ENCODE data around the gene ARL14EP. TPM values are rescaled to one million over a fixed set of nuclear protein-coding genes. Genes with fewer than 3 reads are reported as not detected.

Gene ARL14EP
- total and polyA plus RNA-seq, 2 donors (not counting 3 experiments of a cell fraction or from before 2014, with no cell fraction given): 9.6 to 16.7 TPM

GRCh38 chr11:30364139-30364836 lies 41.4 kb downstream of the ARL14EP start:
- DNase-seq (ENCODE audit: low read depth, low spot score): no peak
- dilution Hi-C loops (cut with MboI; ENCODE audit: extremely low pct_ligation_motif_present, low sequenced_read_pairs) (no loop called here), intact Hi-C loops (cut with micrococcal nuclease) (no loop called here)
- ChIA-PET CTCF (interaction anchor here (1.0 kb wide), 1 partner anchor 554 kb away, joined by 3 read pairs; no protein-coding TSS in a partner anchor), POLR2A (no interaction called here)
- Histone ChIP-seq H3K27ac (ENCODE audit: insufficient read depth, low read depth, low read length) (no peak overlapping the region), H3K36me3 (ENCODE audit: control insufficient read depth in 2 of 2, extremely low read depth in 1 of 2, insufficient read depth in 2 of 2, low read length in 2 of 2) (no peaks in the 10 kb centered on the region), H3K4me3 (replicated peaks in 1 of 3; ENCODE audit: insufficient read depth in 1 of 3, low read depth in 1 of 3, low read length in 3 of 3) (no peak overlapping the region), H3K4me1 (ENCODE audit: control insufficient read depth, extremely low read depth, insufficient read depth, low read length) (no peaks in the 10 kb centered on the region), H3K79me2 (ENCODE audit: control insufficient read depth, insufficient read depth, low read length) (no peaks in the 10 kb centered on the region), H3K9me1 (replicated peaks; ENCODE audit: control insufficient read depth, extremely low read depth, insufficient read depth, low read length) (no peaks in the 10 kb centered on the region), H4K20me1 (replicated peaks; ENCODE audit: control insufficient read depth, extremely low read depth, insufficient read depth, low read length) (no peaks in the 10 kb centered on the region), H2AFZ (ENCODE audit: low read depth, low read length) (no peak overlapping the region), H3K4me2 (ENCODE audit: insufficient read depth, low read length) (no peak overlapping the region), H3K9ac (replicated peaks; ENCODE audit: extremely low read depth, insufficient read depth, low read length) (no peak overlapping the region), H3K9me3 (replicated peaks; ENCODE audit: control insufficient read depth, insufficient read depth, low read length) (no peaks in the 10 kb centered on the region), H3K27me3 (ENCODE audit: control insufficient read depth in 2 of 2, insufficient read depth in 2 of 2, low read length in 2 of 2) (no peaks in the 10 kb centered on the region)
- no peak for TF ChIP-seq MYC (IDR thresholded peaks at IDR 0.05; ENCODE audit: low read depth, low read length)
- no peak for TF ChIP-seq MAX (IDR thresholded peaks at IDR 0.05; ENCODE audit: insufficient read depth, insufficient read length)
- no peak for TF ChIP-seq GATA2 (IDR thresholded peaks at IDR 0.05; ENCODE audit: insufficient read depth, insufficient read length, low read depth, low read length)
- TF ChIP-seq CTCF (IDR thresholded peaks at IDR 0.05; ENCODE audit: extremely low read depth in 1 of 2, insufficient read depth in 1 of 2, low read depth in 1 of 2, low read length in 2 of 2): no peak
- TF ChIP-seq EZH2 (IDR thresholded peaks at IDR 0.05; ENCODE audit: borderline replicate concordance, low read depth, low read length, severe bottlenecking): no peak
- TF ChIP-seq JUN (IDR thresholded peaks at IDR 0.05; ENCODE audit: borderline replicate concordance, insufficient read depth, insufficient read length, low read depth): no peak
- TF ChIP-seq POLR2A (IDR thresholded peaks at IDR 0.05; ENCODE audit: low read depth, low read length): no peak
- no peak for TF ChIP-seq POLR2AphosphoS5 (IDR thresholded peaks at IDR 0.05; ENCODE audit: insufficient read depth, low read depth, low read length)
- no peak for TF ChIP-seq FOS (IDR thresholded peaks at IDR 0.05; ENCODE audit: borderline replicate concordance, insufficient read depth, low read length)
- FAIRE-seq: no peak
- no TSS peak for BruUV-seq (replicated peaks)
